Panc1 (cell line): ENCODE results near the gene ADO. TPM values are rescaled to one million over a fixed set of nuclear protein-coding genes. Genes with fewer than 3 reads are reported as not detected.

ENCODE experiments used
- ATAC-seq: fragments of 200-7000 bp; cut with Tn5 transposase; 2 replicates; pipeline ENCODE4 v1.9.1; 2020; ENCODE audit warnings: mild to moderate bottlenecking, moderate library complexity
- BruUV-seq: library from RNA; stranded (reverse); fragments of 400-500 nt; replicated peaks from 2 replicates; lab custom pipeline; 2021; lab: Mats Ljungman, UMichigan
- CTCF ChIA-PET: fragments of 300-600 bp; sonication (Branson Sonifier 250); formaldehyde crosslinking; loops from one replicate; lab custom pipeline; 2022; ENCODE audit warnings: antibody characterized with exemption; lab: Charles Lee
- POLR2A ChIA-PET: fragments of 300-600 bp; sonication (Branson Sonifier 250); formaldehyde crosslinking; loops from one replicate; lab custom pipeline; 2022; ENCODE audit warnings: antibody characterized with exemption; lab: Charles Lee
- DNase-seq: peaks from one replicate; pipeline ENCODE4 v3.0.0-alpha.2; 2010; ENCODE audit warnings: low read depth, low spot score
- H3K27ac ChIP-seq: 2 replicates; pipeline ENCODE4 v1.5.1; 2011; ENCODE audit warnings: mild to moderate bottlenecking, low read length, inconsistent platforms
- H3K27me3 ChIP-seq: fragments of 200-500 bp; sonication (Bioruptor generic); 2 replicates; pipeline ENCODE4 v1.6.0; 2014; ENCODE audit warnings: low read length, inconsistent platforms; ENCODE audit not compliant: control insufficient read depth, insufficient read depth
- H3K36me3 ChIP-seq: fragments of 200-500 bp; sonication (Bioruptor generic); 2 replicates; pipeline ENCODE4 v1.5.1; 2014; ENCODE audit warnings: inconsistent platforms, mild to moderate bottlenecking, low read length, moderate library complexity; ENCODE audit not compliant: control insufficient read depth, insufficient read depth
- H3K4me1 ChIP-seq: 2 replicates; pipeline ENCODE4 v1.5.1; 2011; ENCODE audit warnings: inconsistent platforms, mild to moderate bottlenecking, low read length, moderate library complexity; ENCODE audit not compliant: control insufficient read depth, insufficient read depth
- H3K4me3 ChIP-seq, 2 experiments: 2 replicates each; pipeline ENCODE4 v1.5.1; 2011 to 2012; ENCODE audit warnings: low read depth in 2 of 2, low read length in 2 of 2, mild to moderate bottlenecking in 2 of 2, inconsistent platforms in 1 of 2, moderate library complexity in 1 of 2
- H3K9me3 ChIP-seq: fragments of 200-500 bp; sonication (Bioruptor generic); 2 replicates; pipeline ENCODE4 v1.5.1; 2014; ENCODE audit warnings: low read depth, mild to moderate bottlenecking, inconsistent platforms, low read length, moderate library complexity; ENCODE audit not compliant: control insufficient read depth, insufficient read depth
- CTCF ChIP-seq: fragments of 450-650 bp; IDR thresholded peaks from 2 replicates; pipeline ENCODE4 v1.5.1; 2017; ENCODE audit warnings: mild to moderate bottlenecking
- POLR2AphosphoS5 ChIP-seq: IDR thresholded peaks from 2 replicates; pipeline ENCODE4 v1.6.1; 2012; ENCODE audit warnings: mild to moderate bottlenecking, low read depth, low read length, moderate library complexity
- REST ChIP-seq, 2 experiments: IDR thresholded peaks; 2 replicates each; pipeline ENCODE4 v1.6.1; 2011 to 2012; ENCODE audit warnings: low read depth in 2 of 2, control low read depth in 1 of 2, low read length in 1 of 2, mild to moderate bottlenecking in 1 of 2, moderate library complexity in 1 of 2; ENCODE audit not compliant: insufficient read depth in 1 of 2
- SIN3A ChIP-seq: IDR thresholded peaks from 2 replicates; pipeline ENCODE4 v1.6.1; 2012; ENCODE audit warnings: low read depth, mild to moderate bottlenecking, low read length, moderate library complexity, borderline replicate concordance; ENCODE audit not compliant: insufficient read depth
- TCF7L2 ChIP-seq: IDR thresholded peaks from 2 replicates; pipeline ENCODE4 v1.6.1; 2011; ENCODE audit warnings: mild to moderate bottlenecking, low read depth, low read length, inconsistent platforms
- in situ Hi-C: cut with HindIII; loops from 2 replicates; pipeline ENCODE4 v1.10.0; 2016; ENCODE audit warnings: low sequenced_read_pairs, low pct_unique_long_range_greater_than_20kb
- intact Hi-C: fragments of 100-400 bp; cut with micrococcal nuclease; formaldehyde crosslinking; loops from one replicate; pipeline ENCODE4 v1.10.0; 2022; ENCODE audit not compliant: unreplicated experiment
- total RNA-seq: library from RNA; stranded (reverse); gene quantifications from one replicate; pipeline ENCODE4 v1.2.1, GENCODE V29; 2021; ENCODE audit not compliant: unreplicated experiment

ADO gene
- total RNA-seq, 1 experiment from 2014 or later = 24.9 TPM

- Histone ChIP-seq H3K4me3 (no peak overlapping the region), H3K27me3 (peaks cover 8% of the 10 kb centered on the region; the same call in 1 of the 2 replicates), H3K9me3 (no peaks in the 10 kb centered on the region), H3K4me1 (no peaks in the 10 kb centered on the region), H3K36me3 (no peaks in the 10 kb centered on the region), H3K27ac (no peak overlapping the region)
- no peak for DNase-seq
- intact Hi-C loops (no loop called here), in situ Hi-C loops (no loop called here)
- no peak for ATAC-seq
- BruUV-seq = no TSS peak
- ChIA-PET CTCF (no interaction called here), POLR2A (no interaction called here)
- TF ChIP-seq POLR2AphosphoS5 (no peak), SIN3A (no peak), CTCF (no peak), REST (IDR thresholded peaks at IDR 0.05; ENCODE audit: insufficient read depth in 1 of 2, low read depth in 2 of 2, low read length in 1 of 2) (no peak), TCF7L2 (no peak)
Observed at GRCh38 chr10:62831346-62831745, 26.8 kb downstream of the ADO start.

- H3K4me3 ChIP-seq = no peak overlapping the region
- ChIA-PET CTCF (no interaction called here), POLR2A (no interaction called here)
- H3K4me1 ChIP-seq = no peaks in the 10 kb centered on the region
- ATAC-seq (no peak), DNase-seq (no peak)
- peaks cover 16% of the 10 kb centered on the region for H3K27me3 ChIP-seq
- no peaks in the 10 kb centered on the region for H3K9me3 ChIP-seq
- H3K27ac ChIP-seq = no peak overlapping the region
- no peaks in the 10 kb centered on the region for H3K36me3 ChIP-seq
- no peak for TF ChIP-seq CTCF
- TF ChIP-seq POLR2AphosphoS5 = no peak
- TF ChIP-seq REST (IDR thresholded peaks at IDR 0.05; ENCODE audit: insufficient read depth in 1 of 2, low read depth in 2 of 2, low read length in 1 of 2) = no peak
- no peak for TF ChIP-seq TCF7L2
- no peak for TF ChIP-seq SIN3A
- in situ Hi-C loops = no loop called here
- BruUV-seq = no TSS peak
- intact Hi-C loops = no loop called here
Observed at GRCh38 chr10:62839590-62839989, 35.1 kb downstream of the ADO start.
